Loucy (cell line): ENCODE measurements around the gene PPM1F.

ENCODE experiments used
- EZH2phosphoT487 ChIP-seq: fragments of 200-600 bp; IDR thresholded peaks from 2 replicates; pipeline ENCODE4 v1.6.1; 2018; ENCODE audit warnings: antibody characterized with exemption, mild to moderate bottlenecking, moderate library complexity, borderline replicate concordance
- TF ChIP-seq, protein P1 (sequence below): fragments of 200-600 bp; sonication (generic); conservative IDR thresholded peaks from 2 replicates; pipeline ENCODE4 v1.5.1; 2014; ENCODE audit warnings: mild to moderate bottlenecking, antibody characterized with exemption, low read length

DNA sequence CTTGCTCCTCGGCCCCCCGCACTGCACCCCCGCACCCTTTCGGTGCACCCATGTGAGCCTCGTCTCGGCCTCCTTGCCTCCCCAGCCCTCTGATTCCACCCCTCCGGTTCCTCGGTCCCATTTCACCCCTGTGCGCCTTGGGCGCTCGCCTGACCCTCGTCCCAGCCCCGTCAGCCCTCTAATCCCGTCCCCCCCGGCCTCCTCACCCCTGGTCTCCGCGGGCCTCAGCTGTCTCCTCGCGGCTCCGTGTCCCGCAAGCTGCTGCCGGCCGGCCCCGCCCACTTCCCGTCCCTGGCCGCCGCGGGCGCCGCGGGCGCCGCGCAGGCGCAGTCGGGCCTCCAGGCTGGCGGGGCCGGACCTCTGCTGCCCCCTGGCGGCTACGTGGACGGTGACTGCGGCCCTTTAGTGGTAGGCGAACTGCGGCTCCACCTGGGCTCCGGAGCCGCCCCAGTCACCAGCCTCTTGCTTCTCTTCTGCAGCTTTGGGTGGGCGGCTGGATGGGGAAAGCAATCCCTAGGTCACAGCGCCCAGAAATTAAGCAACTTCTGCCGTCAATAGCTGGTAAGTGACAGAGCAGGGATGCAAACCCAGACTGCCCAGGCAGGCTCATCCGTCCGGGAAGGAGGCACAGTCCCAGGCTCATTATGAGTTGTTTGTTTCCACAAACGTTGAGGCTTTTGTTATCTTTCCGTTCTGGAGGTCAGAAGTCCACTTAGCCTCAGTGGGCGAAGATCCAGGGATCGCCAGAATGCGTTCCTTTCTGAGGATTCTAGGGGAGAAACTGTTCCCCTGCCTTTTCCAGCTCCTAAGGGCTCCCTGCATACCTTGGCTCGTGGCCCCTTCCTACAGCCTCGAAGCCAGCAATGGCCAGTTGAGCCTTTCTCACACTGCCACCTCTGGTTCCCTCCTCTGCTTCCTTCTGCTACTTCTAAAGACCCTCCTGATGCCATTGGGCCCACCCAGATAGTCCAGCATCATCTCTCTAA is at the start of gene PPM1F:
- TF ChIP-seq, protein P1, sequence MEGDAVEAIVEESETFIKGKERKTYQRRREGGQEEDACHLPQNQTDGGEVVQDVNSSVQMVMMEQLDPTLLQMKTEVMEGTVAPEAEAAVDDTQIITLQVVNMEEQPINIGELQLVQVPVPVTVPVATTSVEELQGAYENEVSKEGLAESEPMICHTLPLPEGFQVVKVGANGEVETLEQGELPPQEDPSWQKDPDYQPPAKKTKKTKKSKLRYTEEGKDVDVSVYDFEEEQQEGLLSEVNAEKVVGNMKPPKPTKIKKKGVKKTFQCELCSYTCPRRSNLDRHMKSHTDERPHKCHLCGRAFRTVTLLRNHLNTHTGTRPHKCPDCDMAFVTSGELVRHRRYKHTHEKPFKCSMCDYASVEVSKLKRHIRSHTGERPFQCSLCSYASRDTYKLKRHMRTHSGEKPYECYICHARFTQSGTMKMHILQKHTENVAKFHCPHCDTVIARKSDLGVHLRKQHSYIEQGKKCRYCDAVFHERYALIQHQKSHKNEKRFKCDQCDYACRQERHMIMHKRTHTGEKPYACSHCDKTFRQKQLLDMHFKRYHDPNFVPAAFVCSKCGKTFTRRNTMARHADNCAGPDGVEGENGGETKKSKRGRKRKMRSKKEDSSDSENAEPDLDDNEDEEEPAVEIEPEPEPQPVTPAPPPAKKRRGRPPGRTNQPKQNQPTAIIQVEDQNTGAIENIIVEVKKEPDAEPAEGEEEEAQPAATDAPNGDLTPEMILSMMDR = peak; percentile 73
- TF ChIP-seq EZH2phosphoT487 = no peak
